ENCODE results near the gene KHSRP. TPM values are rescaled to one million over a fixed set of nuclear protein-coding genes. Genes with fewer than 3 reads are reported as not detected.

KHSRP gene
- total and polyA plus RNA-seq, 10 donors, result 35.8 to 174 (median 124) TPM

DNA sequence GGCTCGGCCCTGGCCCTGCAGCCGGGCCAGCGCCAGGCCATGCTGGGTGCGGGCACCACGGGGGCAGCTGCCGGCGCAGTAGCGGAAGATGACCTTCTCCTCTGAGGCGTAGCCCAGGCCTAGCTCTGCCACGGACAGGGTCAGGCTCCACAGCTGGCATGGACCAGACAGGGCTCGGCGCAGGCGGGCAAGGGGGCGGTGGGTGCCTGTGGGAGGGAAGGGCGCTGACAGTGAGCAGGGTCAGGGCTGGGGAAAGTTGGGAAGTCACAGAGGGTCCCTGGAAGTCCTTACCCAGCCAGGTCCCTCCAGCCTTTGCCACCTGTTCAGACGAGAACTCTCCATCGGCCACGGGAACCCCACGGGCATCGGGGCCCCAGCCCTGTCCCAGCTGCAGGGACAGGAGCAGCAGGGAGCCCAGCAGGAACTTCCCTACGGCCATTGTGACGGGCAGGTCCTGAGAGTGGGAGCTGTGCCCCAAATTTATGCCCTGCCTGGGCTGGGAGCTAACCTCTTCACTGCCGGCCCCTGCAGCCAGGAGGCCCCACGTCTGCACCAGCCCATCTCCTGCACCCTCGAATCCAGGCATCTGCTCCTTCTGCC lies 49.1 kb downstream of the KHSRP start, which contains the start of gene PSPN:
Gene PSPN (minus strand): TSS at position 523 of the 600 bp plus-strand sequence. CDS start 84 bp downstream, at position 439.
- H3K4me1 ChIP-seq, result peaks cover 5 to 20% (median 15%) of the 10 kb centered on the region in 6 donors
- no peak for DNase-seq
- WGBS, 5 donors, result 87 to 92% (median 90%) methylated on average over 7 to 25 of the region's 25 CpGs
- peaks cover 0 to 5% (median 0%) of the 10 kb centered on the region in 8 donors for H3K9me3 ChIP-seq
- peaks cover 5 to 45% (median 20%) of the 10 kb centered on the region in 6 donors for H3K36me3 ChIP-seq
- TF ChIP-seq, protein P1, sequence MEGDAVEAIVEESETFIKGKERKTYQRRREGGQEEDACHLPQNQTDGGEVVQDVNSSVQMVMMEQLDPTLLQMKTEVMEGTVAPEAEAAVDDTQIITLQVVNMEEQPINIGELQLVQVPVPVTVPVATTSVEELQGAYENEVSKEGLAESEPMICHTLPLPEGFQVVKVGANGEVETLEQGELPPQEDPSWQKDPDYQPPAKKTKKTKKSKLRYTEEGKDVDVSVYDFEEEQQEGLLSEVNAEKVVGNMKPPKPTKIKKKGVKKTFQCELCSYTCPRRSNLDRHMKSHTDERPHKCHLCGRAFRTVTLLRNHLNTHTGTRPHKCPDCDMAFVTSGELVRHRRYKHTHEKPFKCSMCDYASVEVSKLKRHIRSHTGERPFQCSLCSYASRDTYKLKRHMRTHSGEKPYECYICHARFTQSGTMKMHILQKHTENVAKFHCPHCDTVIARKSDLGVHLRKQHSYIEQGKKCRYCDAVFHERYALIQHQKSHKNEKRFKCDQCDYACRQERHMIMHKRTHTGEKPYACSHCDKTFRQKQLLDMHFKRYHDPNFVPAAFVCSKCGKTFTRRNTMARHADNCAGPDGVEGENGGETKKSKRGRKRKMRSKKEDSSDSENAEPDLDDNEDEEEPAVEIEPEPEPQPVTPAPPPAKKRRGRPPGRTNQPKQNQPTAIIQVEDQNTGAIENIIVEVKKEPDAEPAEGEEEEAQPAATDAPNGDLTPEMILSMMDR (IDR thresholded peaks at IDR 0.05 in 8 of 11, conservative IDR thresholded peaks at IDR 0.05 in 3 of 11), result no peak
- no peak for TF ChIP-seq POLR2A (IDR thresholded peaks at IDR 0.05)
- TF ChIP-seq POLR2AphosphoS5 (IDR thresholded peaks at IDR 0.05), result peak in 1 of 3 donors; percentile 36
- no peak within 1 kb of the TSS for H3K27ac ChIP-seq
- no peaks in the 10 kb centered on the region for H3K27me3 ChIP-seq (replicated peaks in 1 of 7)
- H3K4me3 ChIP-seq, result no peak within 1 kb of the TSS
- intact Hi-C loops (cut with DNase I; ENCODE audit: low total_unique reads), result no loop called here

DNA sequence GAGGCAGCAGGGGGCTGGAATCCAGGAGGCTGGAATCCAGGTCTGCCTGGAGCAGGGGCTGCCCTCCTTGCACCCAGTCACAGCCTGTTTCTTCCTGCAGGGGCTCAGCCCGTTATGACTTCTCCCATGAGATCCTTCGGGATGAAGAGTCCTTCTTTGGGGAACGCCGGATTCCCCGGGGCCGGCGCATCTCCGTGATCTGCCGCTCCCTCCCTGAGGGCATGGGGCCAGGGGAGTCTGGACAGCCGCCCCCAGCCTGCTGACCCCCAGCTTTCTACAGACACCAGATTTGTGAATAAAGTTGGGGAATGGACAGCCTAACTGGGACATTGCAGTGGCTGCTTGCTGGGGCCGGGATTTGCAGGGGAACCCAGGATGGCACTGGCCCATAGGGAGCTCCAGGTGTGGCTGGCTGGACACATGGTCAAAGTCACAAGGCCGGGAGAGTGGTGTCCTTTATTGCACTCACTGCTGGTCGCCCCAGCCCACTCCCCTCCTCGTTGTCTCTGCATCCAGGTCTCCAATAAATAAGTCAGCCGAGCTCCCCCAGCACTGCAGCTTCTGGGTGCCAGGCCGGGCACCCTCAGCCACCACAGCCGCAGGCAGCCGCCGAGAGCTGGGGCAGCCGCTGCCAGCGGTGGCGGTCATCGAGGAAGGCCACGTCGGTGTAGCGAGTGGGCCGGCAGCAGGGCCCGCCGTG lies 49.8 kb downstream of the KHSRP start:
- H3K36me3 ChIP-seq, result peaks cover 0 to 38% (median 14%) of the 10 kb centered on the region in 6 donors
- DNase-seq, result no peak
- intact Hi-C loops (cut with DNase I; ENCODE audit: low total_unique reads), result no loop called here

DNA sequence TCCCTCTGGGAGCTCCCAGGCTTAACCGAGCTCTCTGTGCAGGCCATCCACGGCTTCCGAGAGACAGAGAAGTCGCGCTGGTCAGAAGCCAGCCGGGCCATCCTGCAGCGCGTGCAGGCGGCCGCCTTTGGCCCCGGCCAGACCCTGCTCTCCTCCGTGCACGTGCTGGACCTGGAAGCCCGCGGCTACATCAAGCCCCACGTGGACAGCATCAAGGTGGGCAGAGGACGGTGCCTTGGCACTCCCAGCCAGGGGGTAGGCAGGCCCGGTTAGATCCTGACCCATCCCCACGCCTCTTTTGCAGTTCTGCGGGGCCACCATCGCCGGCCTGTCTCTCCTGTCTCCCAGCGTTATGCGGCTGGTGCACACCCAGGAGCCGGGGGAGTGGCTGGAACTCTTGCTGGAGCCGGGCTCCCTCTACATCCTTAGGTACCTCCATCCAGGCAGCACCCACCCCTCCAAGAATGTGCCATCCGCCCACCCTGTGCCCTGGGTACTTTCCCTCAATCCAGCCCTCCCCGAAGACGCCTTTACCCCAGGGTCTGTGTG lies 50.4 kb downstream of the KHSRP start:
- Histone ChIP-seq H3K27ac (peak overlapping the region in 6 of 8 donors; percentile 95 to 100 (median 99)), H3K4me1 (peaks cover 5 to 20% (median 15%) of the 10 kb centered on the region in 6 donors), H3K36me3 (peaks cover 0 to 37% (median 11%) of the 10 kb centered on the region in 6 donors), H3K4me3 (peak overlapping the region in 3 of 8 donors; percentile 21 to 95 (median 73)), H3K27me3 (replicated peaks in 1 of 7) (no peaks in the 10 kb centered on the region), H3K9me3 (no peaks in the 10 kb centered on the region)
- intact Hi-C loops (cut with DNase I; ENCODE audit: low total_unique reads), result no loop called here
- peak; percentile 88 for DNase-seq
- 83 to 92% (median 87%) methylated on average over 20 to 29 of the region's 29 CpGs for WGBS, 5 donors
- TF ChIP-seq, protein P1 (IDR thresholded peaks at IDR 0.05 in 8 of 11, conservative IDR thresholded peaks at IDR 0.05 in 3 of 11), result no peak
- peak in 1 of 3 donors; percentile 10 for TF ChIP-seq POLR2AphosphoS5 (IDR thresholded peaks at IDR 0.05)

More for the DNA sequence above, 49.8 kb downstream of the KHSRP start:
- Histone ChIP-seq H3K9me3 (peaks cover 0 to 1% (median 0%) of the 10 kb centered on the region in 8 donors), H3K4me3 (no peak overlapping the region), H3K27ac (no peak overlapping the region), H3K27me3 (replicated peaks in 1 of 7) (no peaks in the 10 kb centered on the region), H3K4me1 (peaks cover 5 to 20% (median 15%) of the 10 kb centered on the region in 6 donors)
- 93 to 96% (median 94%) methylated on average over 24 to 29 of the region's 29 CpGs for WGBS, 5 donors
- no peak for TF ChIP-seq POLR2A (IDR thresholded peaks at IDR 0.05)
- TF ChIP-seq, protein P1 (IDR thresholded peaks at IDR 0.05 in 8 of 11, conservative IDR thresholded peaks at IDR 0.05 in 3 of 11), result no peak
- no peak for TF ChIP-seq POLR2AphosphoS5 (IDR thresholded peaks at IDR 0.05)

DNA sequence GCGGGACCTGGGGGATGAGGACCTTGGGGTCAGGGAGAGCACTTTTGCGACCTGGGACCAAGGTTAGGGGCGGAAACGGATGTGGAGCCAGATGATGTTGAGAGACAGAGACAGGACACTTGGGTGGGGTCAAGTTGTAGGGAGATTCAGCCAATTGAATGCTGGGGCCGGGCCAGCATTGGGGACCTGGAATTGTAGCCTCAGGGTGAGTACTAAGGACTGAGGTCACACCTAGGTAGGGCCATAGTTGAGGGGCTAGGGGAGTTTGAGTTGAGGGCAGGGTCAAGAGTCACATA lies 50.9 kb downstream of the KHSRP start:
- Histone ChIP-seq H3K27ac (peak overlapping the region in 7 of 8 donors; percentile 29 to 100 (median 99)), H3K36me3 (peaks cover 0 to 37% (median 11%) of the 10 kb centered on the region in 6 donors), H3K4me3 (peak overlapping the region in 7 of 8 donors; percentile 21 to 99 (median 84)), H3K9me3 (no peaks in the 10 kb centered on the region), H3K4me1 (peaks cover 5 to 20% (median 15%) of the 10 kb centered on the region in 6 donors), H3K27me3 (replicated peaks in 1 of 7) (no peaks in the 10 kb centered on the region)
- intact Hi-C loops (cut with DNase I; ENCODE audit: low total_unique reads), result no loop called here
- no peak for TF ChIP-seq POLR2AphosphoS5 (IDR thresholded peaks at IDR 0.05)
- TF ChIP-seq POLR2A (IDR thresholded peaks at IDR 0.05), result no peak
- TF ChIP-seq, protein P1 (IDR thresholded peaks at IDR 0.05 in 8 of 11, conservative IDR thresholded peaks at IDR 0.05 in 3 of 11), result no peak
- no peak for DNase-seq
- WGBS, 5 donors, result 30 to 45% (median 35%) methylated on average over 5 of the region's 5 CpGs
